GM23248 (cell line): ENCODE data around the gene CCDC142. TPM values are rescaled to one million over a fixed set of nuclear protein-coding genes. Genes with fewer than 3 reads are reported as not detected.
A peak's percentile ranks its signal among the peaks of the same experiment; 100 is the strongest.
"Not testable (repeated sequence)": the region's sequence is repeated elsewhere in the genome, so short reads cannot be mapped to it uniquely, and the experiment has no call there.

Experiments used
- DNase-seq: peaks from one replicate; pipeline ENCODE4 v3.0.0-alpha.2; 2015
- H2AFZ ChIP-seq: fragments of 200-600 bp; sonication (generic); 2 replicates; pipeline ENCODE4 v1.6.1; 2016; ENCODE audit warnings: antibody characterized with exemption
- H3F3A ChIP-seq: fragments of 200-600 bp; sonication (generic); 2 replicates; pipeline ENCODE4 v1.6.1; 2016; ENCODE audit warnings: mild to moderate bottlenecking, antibody characterized with exemption, mixed run types; ENCODE audit not compliant: insufficient read depth
- H3K27ac ChIP-seq: fragments of 200-600 bp; sonication (generic); 2 replicates; pipeline ENCODE4 v1.5.1; 2016; ENCODE audit warnings: mild to moderate bottlenecking
- H3K27me3 ChIP-seq: fragments of 200-600 bp; sonication (generic); replicated peaks from 2 replicates; pipeline ENCODE4 v1.6.1; 2016; ENCODE audit warnings: mild to moderate bottlenecking; ENCODE audit not compliant: insufficient read depth
- H3K36me3 ChIP-seq: fragments of 200-600 bp; sonication (generic); 2 replicates; pipeline ENCODE4 v1.6.1; 2016; ENCODE audit warnings: low read depth, mild to moderate bottlenecking
- H3K4me1 ChIP-seq: fragments of 200-600 bp; sonication (generic); 2 replicates; pipeline ENCODE4 v1.6.1; 2016; ENCODE audit warnings: mild to moderate bottlenecking; ENCODE audit not compliant: insufficient read depth
- H3K4me2 ChIP-seq: fragments of 200-600 bp; sonication (generic); one replicate; pipeline ENCODE4 v1.6.1; 2016; ENCODE audit warnings: mild to moderate bottlenecking; ENCODE audit not compliant: unreplicated experiment
- H3K4me3 ChIP-seq: fragments of 200-600 bp; sonication (generic); 2 replicates; pipeline ENCODE4 v1.5.1; 2016; ENCODE audit warnings: mild to moderate bottlenecking
- H3K79me2 ChIP-seq: fragments of 200-600 bp; sonication (generic); 2 replicates; pipeline ENCODE4 v1.6.1; 2016; ENCODE audit warnings: mild to moderate bottlenecking; ENCODE audit not compliant: insufficient read depth
- H3K9ac ChIP-seq: fragments of 200-600 bp; sonication (generic); 2 replicates; pipeline ENCODE4 v1.6.1; 2016; ENCODE audit warnings: mild to moderate bottlenecking
- H3K9me2 ChIP-seq: fragments of 200-600 bp; sonication (generic); 2 replicates; pipeline ENCODE4 v1.6.1; 2016; ENCODE audit warnings: mixed run types, mild to moderate bottlenecking, moderate library complexity; ENCODE audit not compliant: insufficient read depth
- H3K9me3 ChIP-seq: fragments of 200-600 bp; sonication (generic); one replicate; pipeline ENCODE4 v1.6.1; 2017; ENCODE audit warnings: low read depth
- H4K20me1 ChIP-seq: fragments of 200-600 bp; sonication (generic); 2 replicates; pipeline ENCODE4 v1.6.0; 2016; ENCODE audit not compliant: insufficient read depth
- EZH2 ChIP-seq: fragments of 200-600 bp; sonication (generic); IDR thresholded peaks from 2 replicates; pipeline ENCODE4 v1.6.1; 2018; ENCODE audit warnings: antibody characterized with exemption, mild to moderate bottlenecking; ENCODE audit not compliant: insufficient read depth, poor library complexity, severe bottlenecking
- EZH2phosphoT487 ChIP-seq: fragments of 200-600 bp; sonication (generic); IDR thresholded peaks from 2 replicates; pipeline ENCODE4 v1.6.1; 2018; ENCODE audit warnings: antibody characterized with exemption, moderate library complexity, mild to moderate bottlenecking, low read depth; ENCODE audit not compliant: insufficient read depth
- WGBS, 2 experiments: methylation state at CpG; one replicate each; pipeline ENCODE4 v1.1.6; 2015 to 2017; ENCODE audit warnings: low lambda C conversion rate in 2 of 2, low coverage in 1 of 2; ENCODE audit errors: missing lambda C conversion rate in 2 of 2; 5-methylcytosine and 5-hydroxymethylcytosine counted together
- in situ Hi-C: fragments of 300-500 bp; cut with MboI; formaldehyde crosslinking; loops from 2 replicates; pipeline ENCODE4 v1.15.0; 2020
- polyA plus RNA-seq: library from polyadenylated mRNA; unstranded; fragments of >200 nt; fragmentation: Nextera tagmentation; extraction: Ambion mirVana; gene quantifications from 2 replicates; pipeline ENCODE4 v1.2.1, GENCODE V29; 2016
- total RNA-seq: library from RNA; depleted of rRNA; stranded (reverse); fragments of >200 nt; shearing (Covaris generic); gene quantifications from 2 replicates; pipeline ENCODE4 v1.2.3, GENCODE V29; 2014

The CCDC142 gene
- total and polyA plus RNA-seq, 2 experiments from 2014 or later = 5.1 to 6.8 TPM

DNA sequence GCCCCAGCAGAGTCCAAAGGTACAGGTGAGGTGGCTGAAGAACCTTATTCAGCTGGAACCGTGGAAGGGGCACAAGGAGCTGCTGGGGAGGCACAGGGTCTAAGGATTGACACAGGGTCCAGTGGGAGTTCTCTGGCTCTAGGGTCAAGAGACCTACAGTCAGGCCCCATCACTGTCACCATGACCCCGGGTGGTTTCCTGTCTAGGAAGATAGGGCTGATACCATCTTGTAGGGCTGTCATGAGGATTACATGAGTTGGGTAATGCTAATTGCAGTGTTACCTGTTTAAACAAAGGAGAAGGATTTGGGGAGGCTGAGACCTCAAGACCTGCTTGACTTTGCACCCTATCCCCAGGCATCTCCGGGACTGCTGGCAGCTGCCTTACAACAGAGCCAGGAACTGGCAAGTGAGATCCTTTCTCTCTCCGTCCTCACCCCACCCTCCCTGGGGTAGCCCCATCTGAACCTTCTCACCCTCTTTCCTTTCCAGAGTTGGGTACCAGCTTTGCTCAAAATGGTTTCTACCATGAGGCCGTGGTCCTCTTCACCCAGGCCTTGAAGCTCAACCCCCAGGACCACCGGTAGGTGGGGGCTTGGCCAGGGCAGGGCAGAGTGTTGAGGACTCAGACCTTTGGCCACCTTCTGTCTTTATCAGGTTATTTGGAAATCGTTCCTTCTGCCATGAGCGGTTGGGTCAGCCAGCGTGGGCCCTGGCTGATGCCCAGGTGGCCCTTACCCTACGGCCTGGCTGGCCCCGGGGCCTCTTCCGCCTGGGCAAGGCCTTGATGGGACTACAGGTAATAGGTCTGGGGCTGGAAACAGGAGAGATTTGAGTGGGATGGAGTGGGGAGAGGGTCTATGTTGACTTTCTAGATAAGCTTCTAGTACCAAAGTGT, 9.1 kb upstream of the CCDC142 start:
- H3K9me2 ChIP-seq = no peaks in the 10 kb centered on the region
- H3K27me3 ChIP-seq = no peaks in the 10 kb centered on the region
- no peak overlapping the region for H3K9ac ChIP-seq
- H3K27ac ChIP-seq = no peak overlapping the region
- no peak overlapping the region for H3K4me3 ChIP-seq
- H3K4me2 ChIP-seq = no peak overlapping the region
- H2AFZ ChIP-seq = no peak overlapping the region
- 95 to 96% methylated on average over 12 of the region's 12 CpGs for WGBS, 2 experiments
- peaks cover 18% of the 10 kb centered on the region for H3K4me1 ChIP-seq
- peaks cover 13% of the 10 kb centered on the region for H3K79me2 ChIP-seq
- no peaks in the 10 kb centered on the region for H4K20me1 ChIP-seq
- H3K9me3 ChIP-seq = no peaks in the 10 kb centered on the region
- no peak for DNase-seq
- H3K36me3 ChIP-seq = peaks cover 4% of the 10 kb centered on the region; the same call in 1 of the 2 replicates
- H3F3A ChIP-seq = peaks cover 10% of the 10 kb centered on the region
- no peak for TF ChIP-seq EZH2
- no peak for TF ChIP-seq EZH2phosphoT487
- in situ Hi-C loops = no loop called here

DNA sequence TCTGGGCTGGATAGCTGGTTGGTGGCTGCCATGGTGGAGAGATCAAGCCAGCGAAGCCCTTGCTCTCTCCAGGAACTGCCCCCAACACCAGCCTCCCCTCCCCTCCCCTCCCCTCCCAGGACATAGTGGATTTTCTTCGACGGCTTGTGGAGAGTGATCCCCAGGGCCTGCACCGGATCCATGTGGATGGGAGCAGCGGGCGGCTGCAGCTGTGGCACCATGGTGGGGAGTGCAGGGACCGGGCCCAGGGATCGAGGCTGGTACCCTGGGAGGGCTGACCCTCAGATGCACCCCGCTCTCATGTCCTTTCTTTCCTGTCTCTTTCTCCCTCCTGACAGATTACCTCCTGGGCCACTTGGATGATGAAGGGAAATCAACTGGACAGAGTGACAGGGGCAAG, 7.1 kb upstream of the CCDC142 start:
- 86 to 94% methylated on average over 7 to 9 of the region's 9 CpGs for WGBS, 2 experiments
- Histone ChIP-seq H3K79me2 (peaks cover 33% of the 10 kb centered on the region), H3K4me2 (no peak overlapping the region), H3K4me3 (no peak overlapping the region), H3K27me3 (no peaks in the 10 kb centered on the region), H3K4me1 (peaks cover 18% of the 10 kb centered on the region), H2AFZ (no peak overlapping the region), H3K9ac (no peak overlapping the region), H3K27ac (no peak overlapping the region), H3K9me2 (no peaks in the 10 kb centered on the region), H3F3A (peaks cover 19% of the 10 kb centered on the region), H4K20me1 (no peaks in the 10 kb centered on the region), H3K9me3 (no peaks in the 10 kb centered on the region), H3K36me3 (peaks cover 4% of the 10 kb centered on the region; the same call in 1 of the 2 replicates)
- in situ Hi-C loops = no loop called here
- no peak for DNase-seq
- TF ChIP-seq EZH2 (no peak), EZH2phosphoT487 (no peak)

GRCh38 chr2:74488643-74489481, 6.1 kb upstream of the CCDC142 start:
- Histone ChIP-seq H3K4me2 (peak overlapping the region; percentile 55), H3K36me3 (peaks cover 4% of the 10 kb centered on the region; the same call in 1 of the 2 replicates), H3K4me3 (no peak overlapping the region), H3F3A (peaks cover 19% of the 10 kb centered on the region), H3K79me2 (peaks cover 44% of the 10 kb centered on the region), H3K9me2 (no peaks in the 10 kb centered on the region), H3K9ac (no peak overlapping the region), H4K20me1 (no peaks in the 10 kb centered on the region), H3K27me3 (no peaks in the 10 kb centered on the region), H3K27ac (peak overlapping the region; percentile 48), H2AFZ (no peak overlapping the region), H3K9me3 (no peaks in the 10 kb centered on the region), H3K4me1 (peaks cover 22% of the 10 kb centered on the region)
- no peak for DNase-seq
- in situ Hi-C loops = no loop called here
- 85 to 87% methylated on average over 9 of the region's 9 CpGs for WGBS, 2 experiments
- TF ChIP-seq EZH2 (no peak), EZH2phosphoT487 (no peak)

DNA sequence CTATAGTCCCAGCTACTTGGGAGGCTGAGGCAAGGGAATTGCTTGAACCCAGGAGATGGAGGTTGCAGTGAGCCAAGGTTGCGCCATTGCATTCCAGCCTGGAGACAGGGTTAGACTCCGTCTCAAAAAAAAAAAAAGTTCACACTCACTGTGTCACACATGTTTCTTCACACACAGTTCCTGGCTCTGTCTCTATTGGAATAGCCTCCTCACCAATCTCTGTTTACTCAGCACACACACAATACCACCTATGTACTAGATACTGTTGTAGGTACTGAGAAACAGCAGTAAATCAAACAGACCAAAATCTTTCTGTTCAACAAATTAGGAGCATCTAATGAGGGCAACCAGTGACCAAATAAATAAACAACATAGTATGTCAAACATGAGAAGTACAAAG, 3.3 kb upstream of the CCDC142 start:
- in situ Hi-C loops = no loop called here
- no peak for TF ChIP-seq EZH2phosphoT487
- no peak for TF ChIP-seq EZH2

GRCh38 chr2:74483675-74484164, 922 bp upstream of the CCDC142 start:
- H3K4me1 ChIP-seq = peaks cover 32% of the 10 kb centered on the region
- H3K4me3 ChIP-seq = peak overlapping the region; percentile 99
- peaks cover 19% of the 10 kb centered on the region for H3F3A ChIP-seq
- H3K36me3 ChIP-seq, H3K9me2 ChIP-seq, DNase-seq, H4K20me1 ChIP-seq, H3K9me3 ChIP-seq, H3K27ac ChIP-seq, H3K27me3 ChIP-seq, in situ Hi-C loops: not testable (repeated sequence)
- WGBS, 2 experiments = 54 to 58% methylated on average over 18 to 19 of the region's 19 CpGs
- H3K9ac ChIP-seq = peak overlapping the region; percentile 85
- H2AFZ ChIP-seq = peak overlapping the region; percentile 96
- peak overlapping the region; percentile 97 for H3K4me2 ChIP-seq
- peaks cover 81% of the 10 kb centered on the region for H3K79me2 ChIP-seq

More for the DNA sequence above, 3.3 kb upstream of the CCDC142 start:
- H4K20me1 ChIP-seq = no peaks in the 10 kb centered on the region
- no peak overlapping the region for H3K9ac ChIP-seq
- no peaks in the 10 kb centered on the region for H3K9me2 ChIP-seq
- 87 to 94% methylated on average over 2 of the region's 2 CpGs for WGBS, 2 experiments
- no peak overlapping the region for H3K4me2 ChIP-seq
- no peaks in the 10 kb centered on the region for H3K27me3 ChIP-seq
- peaks cover 32% of the 10 kb centered on the region for H3K4me1 ChIP-seq
- H3K4me3 ChIP-seq = no peak overlapping the region
- H3F3A ChIP-seq = peaks cover 19% of the 10 kb centered on the region
- DNase-seq = no peak
- H3K36me3 ChIP-seq = no peaks in the 10 kb centered on the region
- no peak overlapping the region for H2AFZ ChIP-seq
- H3K27ac ChIP-seq = no peak overlapping the region
- H3K79me2 ChIP-seq = peaks cover 66% of the 10 kb centered on the region
- no peaks in the 10 kb centered on the region for H3K9me3 ChIP-seq
